Activated naive CD4-positive, alpha-beta T cell (primary cell): ENCODE results near the gene SFTPA2.
"Not testable (repeated sequence)": the region's sequence is repeated elsewhere in the genome, so short reads cannot be mapped to it uniquely, and the experiment has no call there.

Experiments used
- DNase-seq, 4 experiments: peaks; one replicate each; lab custom pipeline; 2025; lab: John Stamatoyannopoulos, UW

Gene SFTPA2

DNA sequence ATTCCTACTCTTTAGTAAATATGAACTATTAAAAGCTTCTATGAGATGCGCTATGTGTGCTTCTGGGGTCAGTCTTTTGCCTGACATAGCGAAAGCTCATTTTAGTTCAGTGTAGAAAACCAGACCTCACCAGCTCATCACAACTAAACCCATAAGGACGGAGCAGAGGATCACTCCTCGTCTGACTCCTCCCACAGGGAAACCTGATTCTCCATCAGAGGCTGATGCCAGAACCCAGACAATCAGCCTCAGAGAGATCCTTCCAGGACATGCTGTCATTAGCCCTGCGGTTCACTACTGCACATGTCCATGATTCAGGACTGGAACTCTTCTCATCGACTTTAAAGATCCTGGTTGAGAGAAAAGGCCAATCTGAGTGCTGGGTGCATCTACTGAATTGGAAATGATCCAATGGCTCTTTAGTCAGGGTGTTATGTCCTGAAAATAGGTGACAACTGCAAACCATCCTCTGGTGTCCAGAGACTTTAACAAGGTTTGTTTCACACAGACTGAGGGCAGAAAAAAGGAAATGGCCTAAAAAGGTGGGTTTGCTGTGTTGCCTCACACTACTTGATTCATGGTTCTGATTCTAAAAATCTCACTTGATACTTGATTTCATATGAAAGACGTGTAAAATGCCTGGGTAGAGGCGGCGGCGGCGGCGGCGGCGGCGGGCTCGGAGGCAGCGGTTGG lies 48.2 kb downstream of the SFTPA2 start, which contains the start of gene EIF5AL1:
TSS of gene EIF5AL1 (plus strand) at position 643 of the 693 bp plus-strand sequence. CDS start 117 bp downstream, outside the sequence.
- not testable (repeated sequence) for DNase-seq

GRCh38 chr10:79509934-79510508 lies 50.2 kb downstream of the SFTPA2 start:
- DNase-seq: not testable (repeated sequence)

GRCh38 chr10:79509306-79509933 lies 50.8 kb downstream of the SFTPA2 start:
- not testable (repeated sequence) for DNase-seq

DNA sequence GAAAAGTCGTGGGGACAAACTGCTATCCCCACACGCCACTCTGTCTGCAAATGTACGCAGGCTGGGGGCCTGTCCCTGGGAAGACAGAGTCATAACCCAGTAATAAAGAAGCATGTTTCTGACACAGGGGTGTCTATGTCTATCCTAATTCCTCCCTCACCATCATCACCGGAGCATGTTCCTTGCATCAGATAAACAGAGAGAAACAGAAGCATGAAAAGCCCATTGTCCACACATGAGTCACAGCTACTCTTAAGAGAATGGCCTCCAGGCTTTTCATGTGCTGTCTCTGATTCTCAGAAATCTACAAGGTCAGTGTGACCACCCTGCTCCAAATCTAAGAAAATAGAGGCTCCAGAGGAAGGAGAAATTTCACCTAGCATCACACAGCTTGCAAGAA lies 52.0 kb downstream of the SFTPA2 start:
- DNase-seq: not testable (repeated sequence)

GRCh38 chr10:79507440-79508167 lies 52.6 kb downstream of the SFTPA2 start:
- no peak for DNase-seq
